Measurements from ENCODE around the gene UTP20. TPM values are rescaled to one million over a fixed set of nuclear protein-coding genes. Genes with fewer than 3 reads are reported as not detected.

Gene UTP20
- total RNA-seq: 10 to 100 TPM; 16.1 to 18.1 TPM
- polyA plus RNA-seq (ENCODE audit: insufficient read length in 2 of 2): 1 to 10 TPM; 7.5 to 8.6 TPM
- long read RNA-seq, donor 1: 0 reads
- long read RNA-seq, donor 2: 0 reads
- long read RNA-seq, donor 3: 0 reads
- long read RNA-seq, donor 4, partial matches to known transcripts: 24 of 190 reads
- long read RNA-seq, donor 4, other reads (novel, unspliced or antisense): 166 of 190 reads

DNA sequence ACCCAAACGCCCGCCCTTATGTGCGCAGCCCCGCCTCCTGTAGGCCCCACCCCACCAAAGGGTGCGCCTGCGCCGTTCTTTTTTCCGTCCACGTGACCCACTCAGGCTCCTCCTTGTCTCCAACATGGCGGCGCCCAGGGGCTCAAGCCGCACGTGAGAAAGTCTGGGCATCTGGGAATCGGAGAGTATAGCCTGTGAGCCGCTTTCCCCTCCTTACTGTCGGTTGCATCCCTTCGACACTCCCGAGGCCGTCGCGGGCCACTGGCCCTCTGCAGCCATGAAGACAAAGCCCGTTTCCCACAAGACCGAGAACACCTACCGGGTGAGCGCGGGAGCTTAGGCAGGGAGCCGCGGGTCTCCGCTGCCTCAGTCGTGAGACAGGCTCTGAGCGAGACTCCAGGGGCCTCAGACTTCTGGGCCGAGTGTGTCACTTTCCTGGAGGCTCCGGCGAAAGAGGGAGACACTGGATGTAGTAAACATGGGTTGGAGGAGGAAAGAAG is at the start of gene UTP20:
Gene UTP20 (plus strand): TSS at position 100 of the 500 bp plus-strand sequence. CDS start 178 bp downstream, at position 278.
- H3K27me3 ChIP-seq (ENCODE audit: control insufficient read depth, insufficient read depth, low read length): peaks cover 2% of the 10 kb centered on the region
- H3K4me3 ChIP-seq (ENCODE audit: low read depth, low read length): peak within 1 kb of the TSS; percentile 92
- DNase-seq (ENCODE audit: low read depth in 4 of 6, low spot score in 6 of 6): peak; percentile 79 to 98 (median 90)
- H3K9me3 ChIP-seq (ENCODE audit: control insufficient read depth, insufficient read depth, low read length): no peaks in the 10 kb centered on the region
- peaks cover 2% of the 10 kb centered on the region for H3K36me3 ChIP-seq (ENCODE audit: control insufficient read depth, insufficient read depth, low read length)
- peak within 1 kb of the TSS; percentile 6 for H3K27ac ChIP-seq (ENCODE audit: low read depth, low read length)
- peaks cover 2% of the 10 kb centered on the region for H3K4me1 ChIP-seq (ENCODE audit: control insufficient read depth, insufficient read depth, low read length)
- WGBS (ENCODE audit: insufficient coverage): under 1% methylated on average over 34 of the region's 34 CpGs

DNA sequence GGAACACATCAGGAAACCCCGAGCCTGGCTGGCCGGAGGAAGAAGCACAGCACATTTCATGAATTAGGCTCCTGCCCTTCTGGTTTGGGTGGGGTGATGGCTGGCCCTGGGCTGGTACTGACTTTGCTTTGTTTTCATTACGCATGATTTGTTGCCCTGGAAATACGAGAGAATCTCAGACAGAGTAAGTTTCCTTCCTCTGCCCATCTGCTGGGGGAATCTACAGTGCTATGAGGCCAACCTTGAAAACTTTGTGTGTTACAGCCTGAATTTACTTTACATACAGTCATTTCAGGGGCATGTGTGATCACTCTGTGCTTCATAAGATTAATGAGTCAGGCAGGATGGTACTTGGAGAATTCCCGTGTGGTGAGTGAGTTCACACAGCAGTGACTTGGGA is 49.4 kb upstream of the UTP20 start:
- H3K36me3 ChIP-seq (ENCODE audit: control insufficient read depth, insufficient read depth, low read length): no peaks in the 10 kb centered on the region
- H3K4me3 ChIP-seq (ENCODE audit: low read depth, low read length): no peak overlapping the region
- no peaks in the 10 kb centered on the region for H3K9me3 ChIP-seq (ENCODE audit: control insufficient read depth, insufficient read depth, low read length)
- H3K4me1 ChIP-seq (ENCODE audit: control insufficient read depth, insufficient read depth, low read length): no peaks in the 10 kb centered on the region
- WGBS (ENCODE audit: insufficient coverage): 59% methylated on average over 4 of the region's 5 CpGs
- DNase-seq (ENCODE audit: low read depth in 4 of 6, low spot score in 6 of 6): no peak
- H3K27ac ChIP-seq (ENCODE audit: low read depth, low read length): no peak overlapping the region
- no peaks in the 10 kb centered on the region for H3K27me3 ChIP-seq (ENCODE audit: control insufficient read depth, insufficient read depth, low read length)

DNA sequence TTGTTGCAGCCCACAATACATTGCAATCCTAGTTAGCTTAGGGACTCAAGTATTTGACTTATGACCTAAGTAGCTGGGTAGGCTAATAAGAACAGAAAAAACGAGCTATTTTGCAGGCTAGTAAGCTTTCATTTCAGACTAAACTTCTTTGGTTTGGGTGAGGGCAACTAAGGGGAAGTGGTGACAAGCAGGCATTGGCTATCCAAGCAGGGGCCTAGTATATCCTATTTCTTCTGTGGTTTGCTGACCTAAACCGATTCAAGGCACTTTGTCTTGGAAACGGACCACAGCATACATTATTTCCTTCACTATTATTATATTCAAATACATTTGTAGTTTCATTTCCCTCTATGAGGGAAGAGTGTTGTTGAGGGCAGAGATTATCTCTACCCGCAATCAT is 48.3 kb upstream of the UTP20 start:
- 83% methylated on average over 1 of the region's 4 CpGs for WGBS (ENCODE audit: insufficient coverage)
- H3K4me1 ChIP-seq (ENCODE audit: control insufficient read depth, insufficient read depth, low read length): no peaks in the 10 kb centered on the region
- H3K4me3 ChIP-seq (ENCODE audit: low read depth, low read length): no peak overlapping the region

DNA sequence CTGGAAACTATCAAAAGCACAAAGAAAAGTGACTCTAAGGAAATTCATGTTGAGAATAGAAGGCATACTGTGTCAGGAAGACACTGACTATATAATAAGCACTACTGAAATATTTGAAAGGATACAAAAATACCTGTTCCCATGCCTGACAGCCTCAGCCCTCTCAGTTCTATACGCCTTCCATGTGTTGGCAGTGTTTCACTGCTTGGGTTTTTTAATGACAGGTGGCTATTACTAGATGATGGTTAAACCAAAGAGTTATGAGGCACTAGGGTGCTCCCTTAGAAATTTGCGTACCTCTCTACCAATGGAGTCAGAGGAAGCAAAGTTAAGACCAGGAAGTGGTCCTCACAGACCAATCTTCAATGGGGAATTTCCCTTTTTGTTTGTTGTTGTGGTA is 44.2 kb upstream of the UTP20 start:
- no peaks in the 10 kb centered on the region for H3K9me3 ChIP-seq (ENCODE audit: control insufficient read depth, insufficient read depth, low read length)
- no CpG with 5 or more reads among the region's 2 CpGs for WGBS (ENCODE audit: insufficient coverage)

More for the DNA sequence above, 48.3 kb upstream of the UTP20 start:
- H3K36me3 ChIP-seq (ENCODE audit: control insufficient read depth, insufficient read depth, low read length): no peaks in the 10 kb centered on the region
- no peaks in the 10 kb centered on the region for H3K27me3 ChIP-seq (ENCODE audit: control insufficient read depth, insufficient read depth, low read length)
- no peaks in the 10 kb centered on the region for H3K9me3 ChIP-seq (ENCODE audit: control insufficient read depth, insufficient read depth, low read length)
- DNase-seq (ENCODE audit: low read depth in 4 of 6, low spot score in 6 of 6): no peak
- H3K27ac ChIP-seq (ENCODE audit: low read depth, low read length): no peak overlapping the region

DNA sequence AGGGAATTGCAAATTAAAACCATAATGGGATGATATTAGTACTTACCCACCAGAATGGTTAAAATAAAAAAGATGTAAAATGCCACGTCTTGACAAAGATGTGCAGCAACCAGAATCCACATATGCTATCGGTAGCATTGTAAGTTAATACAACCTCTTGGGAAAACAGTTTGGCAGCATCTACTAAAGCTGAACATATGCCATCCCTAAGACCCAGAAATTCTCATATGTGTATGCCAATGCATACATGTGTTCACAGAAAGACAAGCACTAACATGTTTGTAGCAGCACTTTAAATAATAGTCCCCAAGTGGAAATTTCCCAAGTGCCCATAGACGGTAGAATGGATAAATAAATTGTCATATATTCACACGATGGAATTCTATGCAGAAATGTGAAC is 41.6 kb upstream of the UTP20 start:
- WGBS (ENCODE audit: insufficient coverage): 90% methylated on average over 2 of the region's 4 CpGs
- H3K9me3 ChIP-seq (ENCODE audit: control insufficient read depth, insufficient read depth, low read length): no peaks in the 10 kb centered on the region
- peak in 3 of 6 donors; percentile 2 to 81 (median 74) for DNase-seq (ENCODE audit: low read depth in 4 of 6, low spot score in 6 of 6)
- no peaks in the 10 kb centered on the region for H3K4me1 ChIP-seq (ENCODE audit: control insufficient read depth, insufficient read depth, low read length)
- no peak overlapping the region for H3K27ac ChIP-seq (ENCODE audit: low read depth, low read length)
- H3K36me3 ChIP-seq (ENCODE audit: control insufficient read depth, insufficient read depth, low read length): no peaks in the 10 kb centered on the region
- H3K27me3 ChIP-seq (ENCODE audit: control insufficient read depth, insufficient read depth, low read length): no peaks in the 10 kb centered on the region
- no peak overlapping the region for H3K4me3 ChIP-seq (ENCODE audit: low read depth, low read length)

More for the DNA sequence above, 44.2 kb upstream of the UTP20 start:
- Histone ChIP-seq H3K4me3 (ENCODE audit: low read depth, low read length) (no peak overlapping the region), H3K36me3 (ENCODE audit: control insufficient read depth, insufficient read depth, low read length) (no peaks in the 10 kb centered on the region), H3K4me1 (ENCODE audit: control insufficient read depth, insufficient read depth, low read length) (no peaks in the 10 kb centered on the region), H3K27ac (ENCODE audit: low read depth, low read length) (no peak overlapping the region), H3K27me3 (ENCODE audit: control insufficient read depth, insufficient read depth, low read length) (no peaks in the 10 kb centered on the region)
- DNase-seq (ENCODE audit: low read depth in 4 of 6, low spot score in 6 of 6): no peak

DNA sequence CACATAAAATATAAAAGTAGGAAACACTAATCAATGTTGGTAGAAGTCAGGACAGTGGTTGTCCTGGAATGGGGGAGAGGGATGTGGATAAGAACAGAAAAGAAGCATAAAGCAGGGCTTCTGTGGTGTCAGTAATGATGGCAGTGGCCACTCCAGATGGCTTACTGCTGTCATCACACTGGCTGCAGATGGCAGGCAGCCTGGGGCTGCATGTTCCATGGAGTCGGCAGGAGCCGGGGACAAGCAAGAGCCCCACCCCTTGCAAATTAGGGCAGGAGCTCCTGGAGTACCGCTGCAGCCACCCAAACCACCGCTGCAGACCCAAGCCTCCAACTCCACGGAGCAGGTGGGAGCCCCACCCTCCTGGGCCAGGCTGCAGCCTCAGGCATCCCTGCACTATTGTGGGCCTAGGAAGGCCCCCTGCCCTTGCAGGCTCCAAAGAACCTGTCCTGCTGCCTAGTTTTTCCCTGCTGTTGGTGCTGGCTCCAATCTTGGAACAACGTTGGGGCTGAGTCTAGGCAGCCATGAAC is 41.0 kb upstream of the UTP20 start:
- no peak overlapping the region for H3K27ac ChIP-seq (ENCODE audit: low read depth, low read length)
- no peaks in the 10 kb centered on the region for H3K9me3 ChIP-seq (ENCODE audit: control insufficient read depth, insufficient read depth, low read length)
- no peaks in the 10 kb centered on the region for H3K27me3 ChIP-seq (ENCODE audit: control insufficient read depth, insufficient read depth, low read length)
- DNase-seq (ENCODE audit: low read depth in 4 of 6, low spot score in 6 of 6): peak in 2 of 6 donors; percentile 41 to 79
- H3K4me1 ChIP-seq (ENCODE audit: control insufficient read depth, insufficient read depth, low read length): no peaks in the 10 kb centered on the region
- no peaks in the 10 kb centered on the region for H3K36me3 ChIP-seq (ENCODE audit: control insufficient read depth, insufficient read depth, low read length)
- no peak overlapping the region for H3K4me3 ChIP-seq (ENCODE audit: low read depth, low read length)
- WGBS (ENCODE audit: insufficient coverage): 74% methylated on average over 6 of the region's 6 CpGs

DNA sequence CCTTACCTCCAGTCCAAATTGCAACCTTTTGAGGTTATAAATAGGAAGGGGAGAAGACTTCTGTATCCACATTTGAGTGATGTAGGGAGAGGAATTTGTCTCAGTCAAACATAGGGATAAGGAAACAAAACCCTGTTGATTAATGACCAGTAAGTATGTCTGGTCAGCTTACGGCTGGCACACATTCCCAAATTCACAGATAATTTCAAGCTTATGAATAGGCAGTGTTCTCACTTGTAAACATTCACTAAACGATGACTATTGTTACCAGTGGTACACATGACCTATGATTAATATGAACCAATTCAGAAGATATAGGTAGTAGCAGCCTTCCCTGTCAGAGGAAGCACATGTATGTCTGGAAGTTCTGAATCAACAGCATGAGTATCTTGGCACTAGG is 36.8 kb upstream of the UTP20 start:
- Histone ChIP-seq H3K4me1 (ENCODE audit: control insufficient read depth, insufficient read depth, low read length) (no peaks in the 10 kb centered on the region), H3K9me3 (ENCODE audit: control insufficient read depth, insufficient read depth, low read length) (no peaks in the 10 kb centered on the region), H3K27me3 (ENCODE audit: control insufficient read depth, insufficient read depth, low read length) (no peaks in the 10 kb centered on the region), H3K4me3 (ENCODE audit: low read depth, low read length) (no peak overlapping the region), H3K27ac (ENCODE audit: low read depth, low read length) (no peak overlapping the region), H3K36me3 (ENCODE audit: control insufficient read depth, insufficient read depth, low read length) (no peaks in the 10 kb centered on the region)
- WGBS (ENCODE audit: insufficient coverage): no CpG with 5 or more reads among the region's 2 CpGs
- no peak for DNase-seq (ENCODE audit: low read depth in 4 of 6, low spot score in 6 of 6)

DNA sequence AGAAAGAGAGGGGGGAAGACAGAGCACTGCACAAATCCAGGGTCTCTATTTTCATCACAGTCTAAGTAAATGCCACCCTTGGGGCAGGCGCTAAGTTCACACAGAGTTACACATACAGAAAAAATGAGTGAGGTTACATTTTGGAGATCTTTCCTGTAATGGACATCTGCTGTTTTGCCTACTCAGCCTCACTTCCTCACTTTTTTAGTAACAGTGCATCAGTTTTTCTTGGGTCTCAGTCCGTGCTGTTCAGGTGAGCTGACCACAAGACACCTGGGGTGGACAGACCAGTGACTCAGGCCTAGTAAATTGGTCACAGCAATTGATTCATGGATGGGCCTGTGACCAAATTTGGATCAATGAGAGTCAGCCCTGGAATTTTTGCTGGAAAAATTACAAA is 36.3 kb upstream of the UTP20 start:
- Histone ChIP-seq H3K4me1 (ENCODE audit: control insufficient read depth, insufficient read depth, low read length) (no peaks in the 10 kb centered on the region), H3K9me3 (ENCODE audit: control insufficient read depth, insufficient read depth, low read length) (no peaks in the 10 kb centered on the region), H3K36me3 (ENCODE audit: control insufficient read depth, insufficient read depth, low read length) (no peaks in the 10 kb centered on the region), H3K27ac (ENCODE audit: low read depth, low read length) (no peak overlapping the region), H3K27me3 (ENCODE audit: control insufficient read depth, insufficient read depth, low read length) (no peaks in the 10 kb centered on the region), H3K4me3 (ENCODE audit: low read depth, low read length) (no peak overlapping the region)
- DNase-seq (ENCODE audit: low read depth in 4 of 6, low spot score in 6 of 6): no peak
- WGBS (ENCODE audit: insufficient coverage): 88% methylated on average over 1 of the region's 2 CpGs

DNA sequence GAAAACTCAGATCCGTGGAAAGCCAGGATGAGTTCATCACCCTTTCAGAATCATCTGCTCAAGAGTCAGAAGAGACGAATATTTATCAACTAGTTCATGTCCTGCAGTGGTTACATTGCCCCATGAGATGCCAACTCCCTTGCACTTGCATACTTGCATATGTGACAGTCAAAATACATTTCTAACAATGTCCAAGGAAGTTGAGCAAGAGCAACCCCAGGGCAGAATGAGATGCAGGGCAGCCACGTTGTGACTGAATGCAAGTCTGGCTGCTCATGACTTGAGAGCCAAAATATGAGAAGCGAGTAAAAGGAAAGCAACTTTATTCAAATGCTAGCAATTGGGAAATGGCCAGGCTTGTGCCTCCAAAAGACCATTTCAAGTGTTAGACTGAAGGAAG is 23.6 kb upstream of the UTP20 start:
- Histone ChIP-seq H3K27me3 (ENCODE audit: control insufficient read depth, insufficient read depth, low read length) (no peaks in the 10 kb centered on the region), H3K36me3 (ENCODE audit: control insufficient read depth, insufficient read depth, low read length) (no peaks in the 10 kb centered on the region), H3K4me3 (ENCODE audit: low read depth, low read length) (no peak overlapping the region), H3K9me3 (ENCODE audit: control insufficient read depth, insufficient read depth, low read length) (no peaks in the 10 kb centered on the region), H3K4me1 (ENCODE audit: control insufficient read depth, insufficient read depth, low read length) (no peaks in the 10 kb centered on the region), H3K27ac (ENCODE audit: low read depth, low read length) (no peak overlapping the region)
- no peak for DNase-seq (ENCODE audit: low read depth in 4 of 6, low spot score in 6 of 6)
- WGBS (ENCODE audit: insufficient coverage): 69% methylated on average over 4 of the region's 4 CpGs

DNA sequence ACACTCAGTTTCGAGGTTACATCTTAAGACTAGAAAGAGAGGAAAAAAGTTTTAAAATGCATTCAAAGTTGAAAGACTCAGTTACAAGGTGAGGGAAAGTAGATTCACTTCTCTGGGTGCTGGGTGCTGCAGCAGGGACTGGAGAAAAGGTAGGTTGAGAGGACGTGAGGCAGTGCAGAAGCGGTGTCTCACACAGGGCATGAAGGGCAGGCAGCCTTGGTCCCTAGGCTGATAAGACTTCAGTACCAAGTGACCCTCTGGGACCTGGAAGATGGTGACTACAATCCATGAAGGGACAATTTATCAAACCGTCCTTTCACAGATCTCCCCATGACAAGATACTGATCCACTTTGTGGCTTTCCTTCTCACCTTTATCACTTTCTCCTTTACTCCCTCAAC is 22.5 kb upstream of the UTP20 start:
- H3K9me3 ChIP-seq (ENCODE audit: control insufficient read depth, insufficient read depth, low read length): no peaks in the 10 kb centered on the region
- WGBS (ENCODE audit: insufficient coverage): 83% methylated on average over 2 of the region's 4 CpGs
- no peaks in the 10 kb centered on the region for H3K27me3 ChIP-seq (ENCODE audit: control insufficient read depth, insufficient read depth, low read length)
- no peak for DNase-seq (ENCODE audit: low read depth in 4 of 6, low spot score in 6 of 6)
- H3K4me1 ChIP-seq (ENCODE audit: control insufficient read depth, insufficient read depth, low read length): no peaks in the 10 kb centered on the region
- no peak overlapping the region for H3K4me3 ChIP-seq (ENCODE audit: low read depth, low read length)
- no peak overlapping the region for H3K27ac ChIP-seq (ENCODE audit: low read depth, low read length)
- H3K36me3 ChIP-seq (ENCODE audit: control insufficient read depth, insufficient read depth, low read length): no peaks in the 10 kb centered on the region
